DMS153 (cell line): ENCODE measurements around the gene CNKSR3.
"Not testable (repeated sequence)": the region's sequence is repeated elsewhere in the genome, so short reads cannot be mapped to it uniquely, and the experiment has no call there.

Source experiments
- DNase-seq: peaks from one replicate; lab custom pipeline; 2025; lab: John Stamatoyannopoulos, UW

CNKSR3 gene

DNA sequence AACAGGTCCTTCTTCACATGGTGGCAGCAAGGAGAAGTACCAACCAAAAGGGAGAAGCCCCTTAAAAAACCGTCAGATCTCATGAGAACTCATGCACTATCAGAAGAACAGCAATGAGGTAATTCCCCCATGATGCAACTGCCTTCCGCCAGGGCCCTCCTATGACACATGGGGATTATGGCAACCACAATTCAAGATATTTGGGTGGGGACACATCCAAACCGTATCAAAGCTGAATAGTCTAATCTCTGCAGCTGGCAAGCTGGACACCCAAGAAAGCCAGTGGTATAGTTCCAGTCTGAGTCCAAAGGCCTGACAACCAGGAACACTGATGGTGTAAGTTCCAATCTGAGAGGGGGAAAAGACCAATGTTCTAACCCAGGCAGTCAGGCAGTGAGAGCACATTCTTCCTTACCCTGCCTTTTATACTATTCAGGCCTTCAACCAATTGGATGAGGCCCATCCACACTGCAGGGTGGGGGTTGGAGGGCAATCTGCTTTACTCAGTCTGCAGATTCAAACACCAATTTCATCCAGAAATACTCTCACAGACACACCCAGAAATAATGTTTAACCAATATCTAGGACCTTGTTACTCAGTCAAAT is 17.9 kb upstream of the CNKSR3 start:
- DNase-seq, result no peak

DNA sequence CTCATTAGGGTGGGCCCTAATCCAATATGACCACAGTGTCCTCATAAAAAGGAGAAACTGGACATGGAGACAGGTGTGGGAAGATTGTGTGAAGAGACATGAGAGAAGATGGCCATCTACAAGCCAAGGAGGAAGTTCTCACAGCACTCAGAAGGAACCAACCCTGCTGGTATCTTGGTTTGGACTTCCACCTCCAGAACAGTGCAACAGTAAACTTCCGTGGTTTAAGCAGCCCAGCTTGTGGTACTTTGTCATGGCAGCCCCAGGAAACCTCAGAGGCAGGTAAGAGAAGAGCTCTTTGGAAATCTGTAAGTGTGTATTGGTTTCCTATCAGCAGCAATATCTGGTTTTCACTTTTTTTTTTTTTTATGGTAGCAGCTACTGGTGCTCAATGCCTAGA is 16.5 kb upstream of the CNKSR3 start:
- DNase-seq, result no peak

DNA sequence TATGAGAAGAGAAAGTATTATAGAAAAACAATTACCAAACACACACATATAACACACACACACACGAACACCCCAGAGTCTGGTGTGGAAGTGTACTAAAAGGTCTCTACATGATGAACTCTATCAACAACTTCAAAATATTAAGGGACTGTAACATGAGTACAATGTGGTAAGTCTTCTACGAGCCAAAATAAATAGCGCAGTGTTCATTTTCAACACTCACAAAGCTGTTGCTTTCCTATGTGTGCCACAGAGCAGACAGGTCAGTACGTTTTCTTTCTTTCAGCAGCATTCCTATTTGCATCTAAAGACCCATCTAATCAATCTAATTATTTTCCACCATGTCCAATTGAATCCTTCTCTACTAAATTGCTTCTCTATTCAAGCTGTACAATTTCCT is 12.1 kb upstream of the CNKSR3 start:
- no peak for DNase-seq

DNA sequence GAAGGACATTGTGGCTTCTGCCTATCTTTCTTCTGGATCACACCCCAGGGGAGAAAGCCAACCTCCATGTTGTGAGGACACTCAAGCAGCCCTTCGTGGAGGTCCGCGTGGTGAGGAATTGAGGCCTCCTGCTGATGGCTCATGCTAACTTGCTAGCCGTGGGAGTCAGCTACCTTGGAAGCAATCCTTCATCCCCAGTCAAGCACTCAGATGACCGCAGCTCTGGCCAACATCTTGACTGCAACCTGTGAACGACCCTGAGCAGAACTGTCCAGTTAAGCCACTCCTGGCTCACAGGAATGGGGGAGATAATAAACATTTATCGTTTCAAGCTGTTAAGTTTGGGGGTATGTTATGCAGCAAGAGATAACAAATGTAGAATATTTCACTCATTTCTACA is 10.9 kb upstream of the CNKSR3 start:
- DNase-seq, result no peak

DNA sequence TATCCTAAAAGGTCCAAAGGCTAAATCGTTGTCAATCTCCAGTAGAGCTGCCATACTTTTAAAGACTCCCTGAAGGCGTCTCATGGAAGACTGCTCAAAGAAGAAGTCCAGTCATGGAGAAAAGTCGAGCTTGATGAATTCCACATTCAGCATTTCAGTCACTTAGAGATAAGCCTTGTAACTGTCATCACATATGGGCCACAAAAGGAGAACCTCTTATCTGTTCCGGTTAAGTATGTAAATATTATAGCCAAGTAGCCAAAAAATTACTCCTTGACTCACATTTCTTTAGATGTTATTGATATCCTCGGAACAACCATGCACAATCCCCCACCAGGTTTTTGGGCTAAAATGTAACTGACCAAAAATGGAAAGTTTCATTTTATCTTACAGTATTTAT is 9.8 kb upstream of the CNKSR3 start:
- no peak for DNase-seq

DNA sequence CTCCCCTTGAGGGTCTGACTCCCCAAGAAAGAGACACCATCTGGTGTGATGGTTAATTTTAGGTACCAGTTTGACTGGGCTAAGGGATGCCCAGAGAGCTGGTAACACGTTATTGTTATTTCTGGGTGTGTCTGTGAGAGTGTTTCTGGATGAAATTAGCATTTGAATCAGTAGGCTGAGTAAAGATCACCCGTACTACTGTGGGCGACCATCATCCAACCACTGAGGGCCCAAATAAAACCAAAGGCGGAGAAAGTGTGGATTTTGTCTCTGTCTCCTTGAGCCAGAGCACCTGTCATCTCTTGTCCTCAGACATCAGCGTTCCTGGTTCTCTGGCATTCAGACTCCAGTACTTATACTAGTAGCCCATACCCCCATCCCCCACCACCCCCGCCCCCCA is 7.9 kb upstream of the CNKSR3 start:
- no peak for DNase-seq

DNA sequence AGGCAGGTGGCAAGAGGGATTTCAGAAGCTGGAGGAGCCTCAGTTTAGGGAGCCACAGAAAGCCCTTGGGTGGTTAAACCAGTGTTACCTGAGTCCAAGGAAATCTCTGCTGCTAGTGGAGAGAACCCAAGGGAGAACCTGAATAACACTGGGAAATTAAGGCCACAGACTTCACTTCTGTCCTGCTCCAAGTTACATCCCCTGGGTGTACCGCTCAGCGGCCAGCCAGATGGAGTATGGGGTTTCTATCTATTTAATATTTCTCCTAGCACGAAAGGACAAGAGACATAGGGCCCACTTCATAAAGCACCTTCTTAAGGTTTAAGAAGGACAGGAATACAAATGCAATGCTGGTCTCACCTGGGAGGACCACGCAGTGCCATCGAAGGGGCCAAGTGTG is 5.8 kb upstream of the CNKSR3 start:
- no peak for DNase-seq

DNA sequence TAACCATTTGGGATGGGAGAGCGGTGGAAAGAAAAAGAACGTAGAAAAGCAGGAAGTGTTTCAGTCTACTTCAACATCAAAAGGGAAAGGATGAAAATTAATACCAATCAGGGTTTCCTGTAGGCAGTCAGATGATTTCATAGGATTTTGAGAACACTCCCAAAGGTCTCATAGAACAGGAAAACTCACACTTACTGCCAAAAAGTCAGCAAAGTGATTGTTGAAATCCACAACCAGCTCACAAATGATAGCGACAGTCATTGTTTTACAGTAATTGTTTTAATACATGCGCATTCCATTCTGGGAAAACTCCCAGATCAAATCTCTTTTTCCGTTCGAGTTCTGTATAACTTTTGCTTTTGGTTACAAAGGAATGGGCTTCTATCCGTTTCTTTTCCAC is 5.3 kb upstream of the CNKSR3 start:
- DNase-seq, result no peak

DNA sequence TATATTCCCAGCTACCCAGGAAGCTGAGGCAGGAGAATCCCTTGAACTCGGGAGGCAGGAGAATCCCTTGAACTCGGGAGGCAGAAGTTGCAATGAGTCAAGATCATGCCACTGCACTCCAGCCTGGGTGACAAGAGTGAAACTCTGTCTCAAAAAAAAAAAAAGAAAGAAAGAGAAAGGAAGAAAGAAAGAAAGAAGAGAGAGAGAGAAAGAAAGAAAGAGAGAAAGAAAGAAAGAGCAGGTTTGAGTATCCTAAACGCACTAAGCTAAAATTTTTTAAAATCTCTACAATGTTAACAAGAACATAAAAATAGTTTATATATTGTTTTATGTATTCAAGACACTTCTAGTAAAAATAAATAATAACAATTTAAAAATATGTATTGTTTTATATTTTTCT is 4.6 kb upstream of the CNKSR3 start:
- DNase-seq, result not testable (repeated sequence)

DNA sequence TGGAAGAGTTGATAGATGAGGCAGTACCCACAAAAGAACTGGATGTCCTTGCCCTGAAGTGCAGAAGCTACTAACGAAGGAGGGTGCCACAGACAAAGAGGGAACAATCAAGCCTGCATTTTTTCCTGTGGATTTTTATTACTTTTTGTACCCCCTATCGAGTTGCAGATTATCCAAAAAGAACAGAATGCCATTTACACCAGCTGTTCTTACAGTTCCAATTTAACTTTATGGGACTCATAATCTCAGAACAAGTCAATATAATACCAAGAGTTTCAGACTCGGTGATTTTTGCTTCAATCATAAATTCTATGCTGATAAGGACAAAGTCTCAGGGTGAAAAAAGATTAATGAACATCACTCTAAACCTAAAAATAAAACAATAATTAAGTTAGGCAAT is 4.0 kb upstream of the CNKSR3 start:
- DNase-seq, result no peak

DNA sequence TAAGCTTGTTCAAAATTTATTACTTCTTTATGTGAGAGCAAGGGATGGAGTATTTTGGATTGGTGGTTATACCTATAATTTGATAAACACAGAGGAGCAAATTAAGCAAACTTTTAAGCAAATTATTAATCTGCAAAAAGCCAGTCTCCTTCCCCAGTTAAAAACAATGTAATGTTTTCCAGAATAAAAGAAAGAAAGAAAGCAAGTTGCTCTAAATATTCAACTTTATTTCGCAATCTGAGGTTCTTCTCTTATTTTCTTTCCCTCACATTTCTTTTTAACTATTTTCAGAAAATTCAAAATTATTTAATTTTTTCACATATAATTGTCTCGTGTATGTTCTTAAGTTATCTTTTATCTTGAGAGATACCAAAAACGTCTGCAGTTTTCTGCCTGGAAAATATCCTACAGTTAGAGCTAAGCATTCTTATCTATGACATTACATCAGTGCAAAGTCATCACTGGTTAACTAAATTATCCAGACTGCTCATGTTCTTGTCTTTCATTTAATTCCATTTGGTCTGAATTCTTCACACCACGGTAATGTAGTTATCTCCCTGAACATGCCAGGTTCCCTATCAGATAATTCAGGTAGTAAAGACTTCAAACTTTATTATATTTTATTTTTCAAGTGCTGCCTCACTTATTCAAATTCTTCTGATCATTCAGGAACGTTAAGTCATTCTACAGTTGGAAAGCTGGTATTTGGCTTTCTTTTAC is 3.3 kb upstream of the CNKSR3 start:
- no peak for DNase-seq

DNA sequence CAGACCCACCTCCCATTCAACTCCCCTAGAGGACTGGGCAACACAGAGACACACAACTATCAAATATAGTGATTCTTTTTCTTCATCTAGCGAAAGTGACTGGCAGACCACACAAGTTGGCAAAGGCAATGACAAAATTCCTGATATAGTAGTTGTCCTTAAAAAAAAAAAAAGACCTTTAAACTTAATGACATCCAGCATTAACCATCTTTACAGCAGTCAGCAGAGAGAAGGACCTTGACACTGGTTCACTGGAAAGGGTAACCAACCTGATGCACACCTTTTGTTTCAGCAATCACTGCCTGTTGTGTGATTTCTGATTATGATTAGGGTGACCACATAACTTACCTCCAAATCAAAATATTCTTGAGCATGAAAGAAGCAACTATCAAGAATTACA is 1.7 kb upstream of the CNKSR3 start:
- DNase-seq, result no peak

DNA sequence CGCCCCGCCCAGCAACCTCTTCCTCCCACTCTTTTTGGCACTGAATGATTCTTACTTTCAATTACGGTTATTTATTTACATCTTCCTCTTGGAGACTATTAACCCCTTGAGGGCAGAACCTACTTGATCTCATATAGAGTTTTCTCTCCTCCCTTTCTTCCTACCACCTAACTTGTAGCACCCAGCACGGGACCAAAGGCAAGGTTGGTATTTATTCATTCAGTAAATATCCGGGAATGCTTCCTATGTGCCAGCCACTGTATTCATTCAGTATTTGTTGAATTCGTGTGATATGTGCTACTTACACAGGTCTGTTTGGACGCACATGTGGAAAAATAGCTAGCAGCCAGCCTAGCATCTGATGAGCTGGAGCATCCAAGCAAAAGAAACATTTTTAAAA is 1.3 kb upstream of the CNKSR3 start:
- no peak for DNase-seq

DNA sequence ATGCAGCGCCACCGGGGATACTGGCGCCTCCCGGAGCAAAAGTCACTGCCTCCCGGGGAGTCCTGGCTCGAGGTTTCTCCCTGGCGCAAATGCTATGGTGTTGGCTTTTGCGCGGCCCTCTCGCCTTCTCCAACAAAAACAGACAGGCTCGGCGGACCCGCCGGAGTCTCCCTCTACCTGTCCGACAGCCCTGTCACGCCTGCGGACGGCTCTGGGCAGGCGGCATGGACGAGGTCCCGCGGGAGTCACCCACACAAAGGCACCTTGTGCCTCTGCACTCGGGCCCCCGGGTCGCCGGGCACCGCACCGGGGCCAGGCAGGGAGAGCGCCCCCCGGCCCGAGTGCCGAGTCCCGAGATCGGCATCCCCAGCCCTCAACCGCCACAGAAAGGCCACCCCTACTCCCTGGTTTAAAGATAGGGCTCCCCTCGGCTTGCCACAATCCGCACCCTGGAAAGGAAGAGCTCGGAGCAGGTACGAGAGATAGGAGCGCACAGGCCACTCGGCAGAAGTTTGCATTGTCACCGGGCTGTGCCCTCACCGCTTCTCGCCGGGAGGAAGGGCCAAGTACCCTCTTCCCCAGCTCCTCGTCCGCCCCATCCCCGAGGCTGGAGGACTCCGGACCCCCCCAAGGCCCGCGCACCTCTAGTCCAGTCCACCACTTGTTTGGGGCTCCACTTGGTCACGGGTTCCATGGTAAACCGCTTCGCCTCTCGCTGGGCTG is 903 bp downstream of the CNKSR3 start:
- no peak for DNase-seq

DNA sequence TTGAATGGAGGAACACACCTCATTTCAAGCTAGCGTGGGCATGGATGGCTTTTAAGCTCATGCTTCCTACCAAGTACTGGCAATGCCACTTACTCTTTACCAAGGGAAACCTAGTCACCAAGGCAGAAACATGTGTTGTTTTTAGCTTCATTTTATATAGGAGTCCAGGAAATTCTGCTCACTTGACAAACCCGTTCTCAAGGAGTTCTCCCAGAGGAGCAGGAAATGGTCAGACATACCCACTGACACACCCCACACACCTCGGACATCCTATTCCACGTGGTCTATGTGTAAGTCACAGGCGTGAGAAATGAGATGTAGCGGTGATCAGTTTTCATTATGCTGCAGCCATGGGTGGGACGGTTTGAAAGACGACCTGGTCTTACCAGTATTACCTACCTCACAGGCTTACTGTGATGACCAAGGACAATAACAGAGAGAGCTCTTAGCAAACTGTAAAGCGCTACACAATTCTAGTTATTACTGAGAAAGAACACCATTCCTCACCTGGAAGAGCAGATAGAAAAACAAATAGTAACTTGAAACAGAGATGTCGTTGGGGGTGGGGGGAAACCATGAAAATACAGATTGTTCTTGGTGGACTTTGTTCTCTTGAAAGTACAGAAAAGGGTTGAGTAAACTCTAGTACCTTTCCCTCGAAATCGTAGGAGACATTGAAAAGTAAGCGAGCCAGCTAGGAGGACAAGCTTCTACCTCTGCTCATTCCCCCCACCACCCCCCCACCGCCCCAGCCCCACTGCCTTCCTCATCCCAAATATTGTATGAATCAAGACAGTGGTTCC is 1.7 kb downstream of the CNKSR3 start:
- DNase-seq, result no peak

DNA sequence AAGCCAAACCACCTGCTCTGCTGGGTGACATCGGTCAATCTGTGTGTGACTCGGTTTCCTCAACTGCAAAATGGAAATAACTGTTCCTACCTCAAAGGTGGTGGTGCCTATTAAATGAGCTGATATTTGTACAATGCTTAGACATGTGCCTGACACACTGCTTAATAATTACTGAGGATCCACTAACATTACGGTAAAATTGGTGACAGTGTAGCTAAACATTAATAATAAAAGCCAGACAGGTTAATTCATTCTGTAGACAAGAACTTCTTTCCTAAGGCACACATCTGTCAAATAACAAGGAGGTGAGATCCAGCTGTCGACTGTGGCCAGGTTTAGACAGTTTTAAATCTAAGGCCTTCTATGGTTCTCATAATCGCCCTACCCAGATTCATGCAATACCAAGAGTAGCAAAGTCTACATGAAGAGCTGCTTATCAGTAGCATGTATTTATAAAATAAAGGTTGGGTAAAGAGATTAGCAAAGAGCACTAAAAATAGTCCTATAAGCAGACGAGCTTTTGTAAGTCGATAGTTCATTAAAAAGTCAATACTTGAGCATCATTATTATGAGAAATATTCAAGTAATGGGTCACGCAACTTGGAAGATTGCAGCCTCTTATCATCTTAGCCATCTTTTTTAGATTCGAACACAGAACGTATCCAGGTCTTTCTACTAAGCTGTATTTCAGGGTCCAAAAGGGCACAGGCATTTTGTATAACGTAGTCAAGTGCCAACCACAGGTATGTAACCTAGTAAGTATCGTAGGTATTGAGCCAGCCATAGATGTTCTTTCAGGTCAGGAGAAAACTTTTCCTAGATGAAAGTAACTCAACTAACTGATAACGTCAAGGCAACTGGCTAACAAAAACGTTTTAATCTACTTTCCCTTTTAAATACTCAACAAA is 3.2 kb downstream of the CNKSR3 start:
- no peak for DNase-seq

DNA sequence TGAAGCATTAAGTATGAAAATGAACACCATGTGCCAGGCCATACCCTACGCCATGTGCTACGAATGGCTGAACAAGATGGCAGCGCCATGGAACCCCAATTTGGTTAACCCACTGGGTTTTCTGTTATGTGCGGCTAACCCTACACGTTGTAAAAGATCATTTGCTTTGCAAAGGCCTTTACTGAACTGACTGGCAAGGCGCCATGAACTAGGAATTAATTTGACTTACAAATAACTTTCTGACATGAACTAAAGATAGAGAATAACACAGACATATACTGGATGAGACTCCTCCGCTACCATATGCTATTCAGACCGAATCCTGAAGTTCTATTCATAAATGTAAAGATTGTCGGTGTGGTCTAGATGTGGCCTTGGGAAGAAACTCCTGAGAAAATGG is 3.9 kb downstream of the CNKSR3 start:
- no peak for DNase-seq

DNA sequence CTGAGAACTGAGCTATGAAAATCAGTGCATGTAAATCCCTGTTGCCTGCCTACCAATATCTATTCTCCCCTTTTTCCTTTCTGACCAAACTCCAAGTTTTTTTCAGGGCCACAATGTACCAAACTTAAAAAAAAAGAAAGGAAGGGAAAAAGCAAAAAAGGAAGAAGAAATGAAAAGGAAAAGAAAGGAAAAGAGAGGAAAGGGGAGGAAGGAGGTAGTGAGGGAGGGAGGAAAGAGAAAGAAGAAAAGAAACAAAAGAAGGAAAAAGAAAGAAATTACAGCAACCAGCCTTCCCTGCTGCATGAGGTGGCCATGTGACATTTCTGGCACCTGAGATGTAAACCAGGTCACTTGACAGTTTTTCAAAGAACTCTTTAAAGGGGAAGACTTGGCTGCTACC is 4.4 kb downstream of the CNKSR3 start:
- DNase-seq, result no peak

DNA sequence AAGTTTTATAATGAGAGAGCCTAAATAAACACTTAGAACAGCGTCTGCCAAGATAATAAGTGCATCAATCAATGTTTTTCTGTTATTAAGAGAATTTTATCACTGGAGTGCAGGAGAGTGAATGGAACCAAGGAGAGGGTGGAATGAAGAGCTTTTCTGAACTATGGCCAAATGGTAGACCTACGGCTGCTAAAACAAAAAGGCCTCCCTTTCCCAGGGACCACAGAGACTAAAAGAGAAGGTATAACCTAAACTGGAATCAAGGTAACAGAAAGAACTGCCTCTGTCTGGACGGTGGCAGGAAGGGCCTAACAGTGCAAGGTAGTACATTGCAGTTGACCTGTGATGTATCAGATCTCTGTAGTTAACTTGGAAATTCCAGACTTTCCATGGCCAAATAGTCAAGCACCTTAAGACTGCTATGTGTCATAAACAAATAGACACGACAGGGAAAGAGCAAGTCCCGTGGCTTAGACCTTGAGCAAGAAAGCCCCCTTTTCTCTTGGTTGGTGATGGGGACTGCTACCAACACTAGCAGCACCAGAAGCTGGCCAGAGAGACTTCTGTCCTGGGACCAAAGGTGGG is 5.5 kb downstream of the CNKSR3 start:
- DNase-seq, result no peak

DNA sequence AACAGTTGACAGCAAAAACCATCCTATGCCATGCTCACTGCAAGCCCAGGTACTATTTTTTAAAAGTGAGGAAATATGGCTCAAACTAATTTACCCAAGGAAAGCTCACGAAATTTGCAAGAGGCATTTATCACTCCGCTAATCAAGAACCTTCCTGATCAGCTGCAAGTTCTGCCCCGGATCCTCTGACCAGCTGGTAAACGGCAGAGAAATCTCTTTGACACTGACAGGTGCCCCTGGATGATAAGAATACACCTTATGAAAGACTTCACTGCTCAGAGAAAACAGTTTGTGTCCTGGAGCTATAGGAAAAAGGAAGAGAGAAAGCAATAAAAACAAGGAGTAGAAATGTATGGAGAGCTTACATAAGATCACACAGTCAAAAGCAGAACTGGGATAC is 6.4 kb downstream of the CNKSR3 start:
- DNase-seq, result no peak

DNA sequence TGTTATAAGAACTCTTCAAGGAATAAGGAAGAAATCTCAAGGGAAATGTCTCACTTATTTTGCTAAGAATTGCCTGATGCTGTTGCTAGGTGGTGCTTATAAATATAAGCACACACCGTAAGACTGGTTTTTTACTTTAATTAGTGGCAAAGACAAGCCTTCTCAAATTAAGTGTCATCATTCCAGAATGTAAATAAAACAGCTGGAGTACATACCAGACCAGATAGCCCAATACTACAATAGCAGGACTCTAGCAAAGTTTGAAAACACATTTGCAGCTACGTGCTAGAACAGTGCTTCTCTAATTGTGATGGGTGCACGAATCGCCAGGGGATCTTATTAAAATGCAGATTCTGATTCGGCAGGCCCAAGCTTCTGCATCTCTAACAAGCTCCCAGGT is 6.8 kb downstream of the CNKSR3 start:
- DNase-seq, result no peak
